T-helper 9 cell (primary cell): ENCODE measurements around the gene ABTB2.

Experiments used
- DNase-seq: peaks from one replicate; pipeline ENCODE4 v3.0.0-alpha.2; 2020

Gene ABTB2

GRCh38 chr11:34143048-34143447 lies 214.8 kb downstream of the ABTB2 start:
- no peak for DNase-seq

- no peak for DNase-seq
Measured at GRCh38 chr11:34140149-34140548, 217.7 kb downstream of the ABTB2 start.

GRCh38 chr11:34139346-34139745 lies 218.5 kb downstream of the ABTB2 start:
- DNase-seq: no peak

GRCh38 chr11:34136420-34136819 lies 221.4 kb downstream of the ABTB2 start:
- no peak for DNase-seq

GRCh38 chr11:34135439-34135838 lies 222.4 kb downstream of the ABTB2 start:
- no peak for DNase-seq

- no peak for DNase-seq
Measured at GRCh38 chr11:34134765-34135164, 223.0 kb downstream of the ABTB2 start.

- DNase-seq: no peak
Measured at GRCh38 chr11:34132261-34132965, 225.4 kb downstream of the ABTB2 start.

- DNase-seq: no peak
Measured at GRCh38 chr11:34128824-34129223, 229.0 kb downstream of the ABTB2 start.

- DNase-seq: no peak
Measured at GRCh38 chr11:34126959-34127848, 230.6 kb downstream of the ABTB2 start.

- DNase-seq: no peak
Measured at GRCh38 chr11:34124885-34125668, 232.7 kb downstream of the ABTB2 start.

- DNase-seq: no peak
Measured at GRCh38 chr11:34120651-34121050, 237.2 kb downstream of the ABTB2 start.

- DNase-seq: no peak
Measured at GRCh38 chr11:34114471-34114870, 243.3 kb downstream of the ABTB2 start.

GRCh38 chr11:34114014-34114413 lies 243.8 kb downstream of the ABTB2 start:
- DNase-seq: no peak

- DNase-seq: no peak
Measured at GRCh38 chr11:34111722-34112270, 246.0 kb downstream of the ABTB2 start.

- no peak for DNase-seq
Measured at GRCh38 chr11:34105957-34106504, 251.8 kb downstream of the ABTB2 start.

- DNase-seq: peak; percentile 95
Measured at GRCh38 chr11:34105079-34105956, 252.5 kb downstream of the ABTB2 start, which contains the start of gene NAT10. Gene NAT10, plus strand, starts transcription at chr11:34105629. Its CDS starts 2,597 bp downstream, at chr11:34108226.

GRCh38 chr11:34104680-34105078 lies 253.1 kb downstream of the ABTB2 start:
- no peak for DNase-seq
